PC-3 (cell line): ENCODE measurements around the gene LRRC71. TPM values are rescaled to one million over a fixed set of nuclear protein-coding genes. Genes with fewer than 3 reads are reported as not detected.

ENCODE experiments used
- ATAC-seq: fragments of 200-7000 bp; cut with Tn5 transposase; 2 replicates; pipeline ENCODE4 v1.9.1; 2020; ENCODE audit warnings: mild to moderate bottlenecking, moderate library complexity
- BruUV-seq: library from RNA; stranded (reverse); fragments of 400-500 nt; replicated peaks from 2 replicates; lab custom pipeline; 2021; lab: Mats Ljungman, UMichigan
- CTCF ChIA-PET: fragments of 300-600 bp; sonication (Branson Sonifier 250); formaldehyde crosslinking; loops from one replicate; lab custom pipeline; 2022; ENCODE audit warnings: antibody characterized with exemption; lab: Charles Lee
- POLR2A ChIA-PET: fragments of 300-600 bp; sonication (Branson Sonifier 250); formaldehyde crosslinking; loops from one replicate; lab custom pipeline; 2022; ENCODE audit warnings: antibody characterized with exemption; ENCODE audit not compliant: unreplicated experiment; lab: Charles Lee
- DNase-seq: peaks from one replicate; pipeline ENCODE4 v3.0.0-alpha.2; 2015
- H2AFZ ChIP-seq: fragments of 300-600 bp; sonication (generic); 2 replicates; pipeline ENCODE4 v1.6.0; 2016; ENCODE audit warnings: antibody characterized with exemption, low read length
- H3F3A ChIP-seq: fragments of 300-600 bp; sonication (generic); one replicate; pipeline ENCODE4 v1.6.0; 2017; ENCODE audit warnings: antibody characterized with exemption, low read length, control low read depth, mild to moderate bottlenecking; ENCODE audit not compliant: unreplicated experiment
- H3K27ac ChIP-seq: fragments of 300-600 bp; sonication (generic); 2 replicates; pipeline ENCODE4 v1.5.1; 2016; ENCODE audit warnings: mild to moderate bottlenecking, low read length
- H3K27me3 ChIP-seq: fragments of 300-600 bp; sonication (generic); 2 replicates; pipeline ENCODE4 v1.6.1; 2016; ENCODE audit warnings: low read length, mixed read lengths
- H3K36me3 ChIP-seq: fragments of 300-600 bp; sonication (generic); 2 replicates; pipeline ENCODE4 v1.6.1; 2016; ENCODE audit warnings: low read depth, mixed run types, low read length, mixed read lengths
- H3K4me1 ChIP-seq: fragments of 300-600 bp; sonication (generic); 2 replicates; pipeline ENCODE4 v1.5.1; 2016; ENCODE audit warnings: low read length; ENCODE audit not compliant: insufficient read depth
- H3K4me2 ChIP-seq: fragments of 300-600 bp; sonication (generic); 2 replicates; pipeline ENCODE4 v1.6.0; 2016; ENCODE audit warnings: low read length
- H3K4me3 ChIP-seq: fragments of 300-600 bp; sonication (generic); 2 replicates; pipeline ENCODE4 v1.5.1; 2016; ENCODE audit warnings: mild to moderate bottlenecking, low read length, mixed read lengths
- H3K79me2 ChIP-seq: fragments of 300-600 bp; sonication (generic); 2 replicates; pipeline ENCODE4 v1.6.1; 2017; ENCODE audit warnings: low read length, mixed read lengths
- H3K9ac ChIP-seq: fragments of 300-600 bp; sonication (generic); 2 replicates; pipeline ENCODE4 v1.6.0; 2016; ENCODE audit warnings: mild to moderate bottlenecking, low read length
- H3K9me2 ChIP-seq: fragments of 300-600 bp; sonication (generic); replicated peaks from 2 replicates; pipeline ENCODE4 v1.6.1; 2016; ENCODE audit warnings: mixed run types, low read length, mixed read lengths
- H3K9me3 ChIP-seq: fragments of 300-600 bp; sonication (generic); 2 replicates; pipeline ENCODE4 v1.6.1; 2016; ENCODE audit warnings: low read length, mixed read lengths
- H4K20me1 ChIP-seq: fragments of 300-600 bp; sonication (generic); 2 replicates; pipeline ENCODE4 v1.6.1; 2016; ENCODE audit warnings: low read length, mixed read lengths
- CTCF ChIP-seq: fragments of 300-600 bp; sonication (generic); conservative IDR thresholded peaks from 2 replicates; pipeline ENCODE4 v1.5.1; 2017; ENCODE audit warnings: antibody characterized with exemption, low read depth, mild to moderate bottlenecking, low read length
- EZH2 ChIP-seq: fragments of 300-600 bp; sonication (generic); IDR thresholded peaks from one replicate; pipeline ENCODE4 v1.6.1; 2017; ENCODE audit warnings: antibody characterized with exemption, mild to moderate bottlenecking, low read length; ENCODE audit not compliant: unreplicated experiment
- EZH2phosphoT487 ChIP-seq: fragments of 300-600 bp; sonication (generic); IDR thresholded peaks from 2 replicates; pipeline ENCODE4 v1.6.1; 2018; ENCODE audit warnings: mild to moderate bottlenecking, antibody characterized with exemption, low read length, borderline replicate concordance
- intact Hi-C: fragments of 100-400 bp; cut with micrococcal nuclease; formaldehyde crosslinking; loops from 2 replicates; pipeline ENCODE4 v1.9.0; 2023
- total RNA-seq: library from RNA; depleted of rRNA; stranded (reverse); fragments of >200 nt; gene quantifications from 2 replicates; pipeline ENCODE4 v1.2.3, GENCODE V29; 2014

Gene LRRC71
- total RNA-seq, 1 experiment from 2014 or later, result 0.11 TPM

GRCh38 chr1:156941675-156942074 lies 21.2 kb downstream of the LRRC71 start:
- H3K36me3 ChIP-seq, result peaks cover 36% of the 10 kb centered on the region
- intact Hi-C loops, result no loop called here
- H3K27me3 ChIP-seq, result no peaks in the 10 kb centered on the region
- no peaks in the 10 kb centered on the region for H3F3A ChIP-seq
- no peaks in the 10 kb centered on the region for H3K79me2 ChIP-seq
- H3K4me3 ChIP-seq, result no peak overlapping the region
- no peak for ATAC-seq
- CTCF ChIA-PET, result no interaction called here
- BruUV-seq, result no TSS peak
- POLR2A ChIA-PET, result no interaction called here
- no peak overlapping the region for H2AFZ ChIP-seq
- peaks cover 8% of the 10 kb centered on the region; the same call in 1 of the 2 replicates for H3K4me1 ChIP-seq
- no peaks in the 10 kb centered on the region for H3K9me3 ChIP-seq
- DNase-seq, result no peak
- no peak overlapping the region for H3K4me2 ChIP-seq
- TF ChIP-seq EZH2 (no peak), EZH2phosphoT487 (no peak), CTCF (no peak)
- no peaks in the 10 kb centered on the region for H4K20me1 ChIP-seq
- H3K9me2 ChIP-seq, result no peaks in the 10 kb centered on the region
- H3K27ac ChIP-seq, result no peak overlapping the region
- H3K9ac ChIP-seq, result no peak overlapping the region

GRCh38 chr1:156942176-156942575 lies 21.7 kb downstream of the LRRC71 start:
- BruUV-seq, result no TSS peak
- ATAC-seq (no peak), DNase-seq (no peak)
- Histone ChIP-seq H3K9me2 (no peaks in the 10 kb centered on the region), H3K79me2 (no peaks in the 10 kb centered on the region), H3K9me3 (no peaks in the 10 kb centered on the region), H4K20me1 (no peaks in the 10 kb centered on the region), H3K27ac (no peak overlapping the region), H3K9ac (no peak overlapping the region), H3K36me3 (peaks cover 41% of the 10 kb centered on the region), H3K27me3 (no peaks in the 10 kb centered on the region), H2AFZ (no peak overlapping the region), H3K4me1 (peaks cover 10% of the 10 kb centered on the region; the same call in 1 of the 2 replicates), H3K4me3 (no peak overlapping the region), H3K4me2 (no peak overlapping the region), H3F3A (no peaks in the 10 kb centered on the region)
- no peak for TF ChIP-seq EZH2phosphoT487
- ChIA-PET POLR2A (no interaction called here), CTCF (no interaction called here)
- intact Hi-C loops, result no loop called here

GRCh38 chr1:156942576-156942975 lies 22.1 kb downstream of the LRRC71 start:
- TF ChIP-seq EZH2phosphoT487, result no peak
- Histone ChIP-seq H3F3A (no peaks in the 10 kb centered on the region), H3K27me3 (no peaks in the 10 kb centered on the region), H3K4me3 (no peak overlapping the region), H3K4me1 (peaks cover 10% of the 10 kb centered on the region; the same call in 1 of the 2 replicates), H3K4me2 (no peak overlapping the region), H3K9me3 (no peaks in the 10 kb centered on the region), H3K27ac (no peak overlapping the region), H3K9me2 (no peaks in the 10 kb centered on the region), H3K79me2 (no peaks in the 10 kb centered on the region), H3K36me3 (peaks cover 43% of the 10 kb centered on the region), H4K20me1 (no peaks in the 10 kb centered on the region), H2AFZ (no peak overlapping the region), H3K9ac (no peak overlapping the region)
- CTCF ChIA-PET, result no interaction called here
- ATAC-seq (no peak), DNase-seq (no peak)
- POLR2A ChIA-PET, result no interaction called here
- intact Hi-C loops, result no loop called here
- BruUV-seq, result no TSS peak

GRCh38 chr1:156943756-156944155 lies 23.3 kb downstream of the LRRC71 start:
- POLR2A ChIA-PET, result no interaction called here
- ATAC-seq (no peak), DNase-seq (no peak)
- no peaks in the 10 kb centered on the region for H3K27me3 ChIP-seq
- peaks cover 55% of the 10 kb centered on the region for H3K36me3 ChIP-seq
- no peak overlapping the region for H3K4me2 ChIP-seq
- no peaks in the 10 kb centered on the region for H4K20me1 ChIP-seq
- TF ChIP-seq EZH2phosphoT487, result no peak
- no peak for TF ChIP-seq EZH2
- TF ChIP-seq CTCF, result no peak
- no TSS peak for BruUV-seq
- no peaks in the 10 kb centered on the region for H3K9me2 ChIP-seq
- no peak overlapping the region for H2AFZ ChIP-seq
- intact Hi-C loops, result no loop called here
- CTCF ChIA-PET, result no interaction called here
- H3K9ac ChIP-seq, result no peak overlapping the region
- H3K27ac ChIP-seq, result no peak overlapping the region
- no peaks in the 10 kb centered on the region for H3K9me3 ChIP-seq
- no peaks in the 10 kb centered on the region for H3K79me2 ChIP-seq
- H3K4me1 ChIP-seq, result peaks cover 10% of the 10 kb centered on the region; the same call in 1 of the 2 replicates
- no peak overlapping the region for H3K4me3 ChIP-seq
- no peaks in the 10 kb centered on the region for H3F3A ChIP-seq
